ENCODE results near the gene MRPL20.
"Not testable (repeated sequence)": the region's sequence is repeated elsewhere in the genome, so short reads cannot be mapped to it uniquely, and the experiment has no call there.

MRPL20 gene

GRCh38 chr1:1425753-1426495, 18.8 kb upstream of the MRPL20 start:
- H3K36me3 Mint-ChIP-seq, result no peaks in the 10 kb centered on the region
- no peaks in the 10 kb centered on the region for H3K9me3 Mint-ChIP-seq
- CTCF ChIA-PET, result interaction anchor here (1.2 kb wide), 1 partner anchor 14 kb away, joined by 4 read pairs; no protein-coding TSS in a partner anchor
- H3K27me3 Mint-ChIP-seq, result peaks cover 82% of the 10 kb centered on the region
- H3K27ac Mint-ChIP-seq, result no peak overlapping the region
- DNase-seq, result no peak
- no peak overlapping the region for H3K4me3 Mint-ChIP-seq
- peaks cover 8% of the 10 kb centered on the region for H3K4me1 Mint-ChIP-seq

- DNase-seq, result no peak
- CTCF ChIA-PET, result interaction anchor here (1.2 kb wide), 1 partner anchor 15 kb away, joined by 4 read pairs; no protein-coding TSS in a partner anchor
- peaks cover 83% of the 10 kb centered on the region for H3K27me3 Mint-ChIP-seq
- no peak overlapping the region for H3K27ac Mint-ChIP-seq
- no peaks in the 10 kb centered on the region for H3K9me3 Mint-ChIP-seq
- H3K4me3 Mint-ChIP-seq, result no peak overlapping the region
- H3K4me1 Mint-ChIP-seq, result peaks cover 8% of the 10 kb centered on the region
- H3K36me3 Mint-ChIP-seq, result no peaks in the 10 kb centered on the region
Measured at GRCh38 chr1:1425426-1425752, 18.3 kb upstream of the MRPL20 start.

GRCh38 chr1:1424707-1425106, 17.6 kb upstream of the MRPL20 start:
- Mint-ChIP-seq H3K27ac (no peak overlapping the region), H3K27me3 (peaks cover 78% of the 10 kb centered on the region), H3K4me1 (peaks cover 8% of the 10 kb centered on the region), H3K4me3 (no peak overlapping the region), H3K9me3 (no peaks in the 10 kb centered on the region), H3K36me3 (no peaks in the 10 kb centered on the region)
- CTCF ChIA-PET, result no interaction called here
- DNase-seq, result no peak

GRCh38 chr1:1423245-1423597, 16.1 kb upstream of the MRPL20 start:
- no peak for DNase-seq
- H3K9me3 Mint-ChIP-seq, result no peaks in the 10 kb centered on the region
- H3K4me3 Mint-ChIP-seq, result no peak overlapping the region
- peaks cover 77% of the 10 kb centered on the region for H3K27me3 Mint-ChIP-seq
- CTCF ChIA-PET, result no interaction called here
- peaks cover 10% of the 10 kb centered on the region for H3K4me1 Mint-ChIP-seq
- no peaks in the 10 kb centered on the region for H3K36me3 Mint-ChIP-seq
- no peak overlapping the region for H3K27ac Mint-ChIP-seq

- Mint-ChIP-seq H3K27ac (no peak overlapping the region), H3K9me3 (no peaks in the 10 kb centered on the region), H3K4me3 (no peak overlapping the region), H3K36me3 (no peaks in the 10 kb centered on the region), H3K4me1 (peaks cover 14% of the 10 kb centered on the region), H3K27me3 (peaks cover 75% of the 10 kb centered on the region)
- CTCF ChIA-PET, result interaction anchor here (0.6 kb wide), 1 partner anchor 9 kb away, joined by 3 read pairs; no protein-coding TSS in a partner anchor
- DNase-seq, result no peak
Measured at GRCh38 chr1:1422465-1423244, 15.6 kb upstream of the MRPL20 start.

- CTCF ChIA-PET, result interaction anchor here (0.6 kb wide), 1 partner anchor 8 kb away, joined by 3 read pairs; no protein-coding TSS in a partner anchor
- Mint-ChIP-seq H3K27me3 (peaks cover 72% of the 10 kb centered on the region), H3K4me3 (no peak overlapping the region)
Measured at GRCh38 chr1:1421907-1422464, 14.9 kb upstream of the MRPL20 start.

DNA sequence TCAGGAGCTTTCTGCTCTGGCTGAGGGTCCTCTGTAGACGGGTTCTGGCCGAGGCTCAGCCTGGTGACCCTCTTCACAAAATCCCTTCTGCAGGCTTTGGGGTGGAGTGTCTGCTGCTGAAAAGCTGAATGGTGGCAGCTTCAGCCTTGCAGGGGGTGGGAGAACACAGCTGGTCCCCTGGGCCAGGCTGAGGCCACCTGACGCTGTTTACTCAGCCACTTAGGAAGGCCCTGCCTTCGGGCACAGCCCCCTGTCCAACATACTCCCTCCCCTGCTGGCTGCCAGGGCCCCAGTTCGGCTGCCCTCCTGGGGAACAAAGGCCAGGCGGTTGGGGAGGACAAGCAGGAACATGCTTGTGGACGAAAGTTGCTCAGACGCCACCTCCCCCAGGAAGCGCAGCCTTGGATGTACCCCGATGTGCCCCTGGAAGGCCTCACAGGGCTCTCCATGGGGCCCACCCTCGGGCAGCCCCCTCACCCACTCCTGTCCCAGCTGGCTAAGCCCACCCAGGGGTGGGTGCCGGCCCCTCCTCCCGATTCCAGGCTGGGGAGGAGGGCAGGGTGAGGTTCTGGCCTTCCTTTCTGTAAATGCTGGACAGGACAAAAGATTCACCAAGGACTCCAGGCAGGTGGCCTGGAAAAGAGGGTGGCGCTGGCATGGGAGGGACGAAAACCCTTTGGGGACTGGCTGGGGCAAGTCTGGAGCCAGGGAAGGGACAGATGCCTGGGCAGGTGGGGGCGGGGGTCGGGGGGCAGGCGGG, 14.2 kb upstream of the MRPL20 start, which contains the start of gene ANKRD65:
Gene ANKRD65 (minus strand): TSS at position 130 of the 760 bp plus-strand sequence. CDS start 271 bp downstream, outside the sequence.
- H3K27me3 Mint-ChIP-seq, result peaks cover 65% of the 10 kb centered on the region
- CTCF ChIA-PET, result interaction anchor here (1.1 kb wide), 1 partner anchor 21 kb away, joined by 3 read pairs; no protein-coding TSS in a partner anchor
- no peak within 1 kb of the TSS for H3K4me3 Mint-ChIP-seq
- peaks cover 15% of the 10 kb centered on the region for H3K4me1 Mint-ChIP-seq
- H3K9me3 Mint-ChIP-seq, result no peaks in the 10 kb centered on the region
- no peak for DNase-seq
- H3K36me3 Mint-ChIP-seq, result no peaks in the 10 kb centered on the region
- H3K27ac Mint-ChIP-seq, result no peak within 1 kb of the TSS

More at GRCh38 chr1:1421907-1422464, 14.9 kb upstream of the MRPL20 start:
- no peak overlapping the region for H3K27ac Mint-ChIP-seq
- DNase-seq, result no peak
- no peaks in the 10 kb centered on the region for H3K36me3 Mint-ChIP-seq
- peaks cover 15% of the 10 kb centered on the region for H3K4me1 Mint-ChIP-seq
- no peaks in the 10 kb centered on the region for H3K9me3 Mint-ChIP-seq

DNA sequence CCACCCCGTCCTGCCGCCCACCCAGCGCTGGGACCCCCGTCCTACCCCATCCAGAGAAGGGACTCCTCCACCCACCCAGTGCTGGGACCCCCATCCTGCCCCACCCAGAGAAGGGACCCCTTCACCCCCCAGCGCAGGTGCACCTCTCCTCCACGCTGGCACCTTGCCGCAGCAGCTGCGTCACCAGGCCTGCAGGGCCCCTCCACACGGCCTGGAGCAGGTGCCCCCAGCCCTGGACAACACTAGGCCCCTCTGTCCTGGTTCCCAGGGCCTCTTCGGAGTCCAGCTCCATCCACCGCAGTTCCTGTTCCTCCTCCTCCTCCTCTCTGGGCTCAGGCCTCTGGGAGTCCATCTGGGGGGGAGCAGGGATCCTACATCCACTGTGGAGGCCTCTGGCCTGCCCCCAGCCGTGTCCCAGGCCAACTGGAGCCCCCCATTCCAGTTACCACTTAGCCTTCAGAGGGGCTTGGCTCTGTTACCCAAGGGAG, 13.6 kb upstream of the MRPL20 start:
- Mint-ChIP-seq H3K4me1 (peaks cover 15% of the 10 kb centered on the region), H3K9me3 (no peaks in the 10 kb centered on the region), H3K27ac (no peak overlapping the region), H3K36me3 (no peaks in the 10 kb centered on the region), H3K27me3 (peaks cover 61% of the 10 kb centered on the region), H3K4me3 (no peak overlapping the region)
- DNase-seq, result no peak
- CTCF ChIA-PET, result interaction anchor here (1.1 kb wide), 1 partner anchor 21 kb away, joined by 3 read pairs; no protein-coding TSS in a partner anchor

DNA sequence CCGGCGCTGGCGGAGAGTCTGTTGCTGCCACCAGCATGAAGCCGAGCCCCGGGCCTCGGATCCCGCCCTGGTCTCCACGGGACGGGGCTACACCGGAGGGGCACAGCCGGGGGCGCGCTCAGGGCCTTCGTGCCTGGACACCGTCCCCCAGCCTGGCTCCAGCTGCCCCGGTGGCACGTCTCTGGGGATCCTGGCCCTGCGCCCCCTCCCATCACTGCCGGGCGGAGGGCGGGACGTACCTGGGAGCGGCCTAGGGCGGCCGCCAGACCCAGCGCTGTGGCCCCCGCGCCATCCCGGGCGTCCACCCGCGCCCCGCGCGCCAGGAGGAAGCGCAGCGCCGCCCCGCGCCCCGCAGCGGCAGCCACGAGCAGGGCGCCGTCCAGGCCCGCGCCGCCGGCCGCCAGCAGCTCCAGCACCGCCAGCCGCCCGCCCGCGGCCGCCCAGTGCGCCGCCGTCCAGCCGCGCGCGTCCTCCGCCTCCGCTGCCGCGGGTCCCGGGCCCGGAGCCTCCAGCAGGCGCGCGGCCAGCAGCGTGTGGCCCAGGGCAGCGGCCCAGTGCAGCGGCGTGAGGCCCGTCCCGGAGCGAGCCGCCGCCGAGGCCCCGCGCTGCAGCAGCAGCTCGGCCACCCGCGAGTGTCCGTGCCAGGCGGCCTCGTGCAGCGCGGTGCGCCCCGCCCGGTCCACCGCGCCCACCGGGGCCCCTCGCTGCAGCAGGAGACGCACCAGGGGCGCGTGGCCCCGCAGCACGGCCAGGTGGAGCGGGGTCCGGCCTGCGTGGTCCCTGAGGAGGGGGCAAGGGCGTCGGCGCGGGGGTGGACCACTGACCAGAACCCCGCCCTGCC, 12.9 kb upstream of the MRPL20 start:
- Mint-ChIP-seq H3K27ac (no peak overlapping the region), H3K4me1 (peaks cover 15% of the 10 kb centered on the region), H3K4me3 (no peak overlapping the region), H3K9me3 (no peaks in the 10 kb centered on the region), H3K27me3 (peaks cover 58% of the 10 kb centered on the region), H3K36me3 (no peaks in the 10 kb centered on the region)
- DNase-seq, result no peak
- CTCF ChIA-PET, result no interaction called here

DNA sequence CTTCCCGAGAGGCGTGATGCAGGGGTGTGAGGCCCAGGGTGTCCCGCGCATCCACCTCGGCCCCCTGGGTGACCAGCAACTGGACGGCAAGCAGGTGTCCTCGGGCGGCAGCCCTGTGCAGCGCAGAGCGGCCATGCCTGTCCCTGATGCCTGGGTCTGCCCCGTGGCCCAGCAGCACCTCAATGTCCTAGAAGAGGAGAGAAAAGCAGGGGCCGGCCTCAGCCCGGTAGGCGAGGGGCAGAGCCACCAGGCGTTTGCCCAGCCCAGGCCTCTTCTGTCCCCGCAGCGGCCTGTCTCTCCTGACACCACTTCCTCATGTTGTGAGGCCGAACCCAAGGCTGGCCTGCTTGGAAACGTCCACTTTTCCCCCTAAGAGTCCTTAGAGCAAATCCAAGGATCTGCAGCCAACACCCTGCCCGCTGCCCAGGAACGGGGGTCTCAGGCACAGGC, 12.3 kb upstream of the MRPL20 start:
- Mint-ChIP-seq H3K9me3 (no peaks in the 10 kb centered on the region), H3K4me3 (no peak overlapping the region)
- CTCF ChIA-PET, result interaction anchor here (1.4 kb wide), 1 partner anchor 12 kb away, joined by 3 read pairs; no protein-coding TSS in a partner anchor

GRCh38 chr1:1418464-1419362, 11.6 kb upstream of the MRPL20 start:
- H3K36me3 Mint-ChIP-seq, result no peaks in the 10 kb centered on the region
- DNase-seq, result no peak
- no peak overlapping the region for H3K27ac Mint-ChIP-seq
- H3K4me1 Mint-ChIP-seq, result peaks cover 15% of the 10 kb centered on the region
- H3K4me3 Mint-ChIP-seq, result no peak overlapping the region
- CTCF ChIA-PET, result interaction anchor here (1.4 kb wide), 1 partner anchor 12 kb away, joined by 3 read pairs; no protein-coding TSS in a partner anchor
- H3K9me3 Mint-ChIP-seq, result no peaks in the 10 kb centered on the region
- peaks cover 48% of the 10 kb centered on the region for H3K27me3 Mint-ChIP-seq

More for the DNA sequence above, 12.3 kb upstream of the MRPL20 start:
- Mint-ChIP-seq H3K27me3 (peaks cover 52% of the 10 kb centered on the region), H3K4me1 (peaks cover 15% of the 10 kb centered on the region), H3K36me3 (no peaks in the 10 kb centered on the region), H3K27ac (no peak overlapping the region)
- no peak for DNase-seq

DNA sequence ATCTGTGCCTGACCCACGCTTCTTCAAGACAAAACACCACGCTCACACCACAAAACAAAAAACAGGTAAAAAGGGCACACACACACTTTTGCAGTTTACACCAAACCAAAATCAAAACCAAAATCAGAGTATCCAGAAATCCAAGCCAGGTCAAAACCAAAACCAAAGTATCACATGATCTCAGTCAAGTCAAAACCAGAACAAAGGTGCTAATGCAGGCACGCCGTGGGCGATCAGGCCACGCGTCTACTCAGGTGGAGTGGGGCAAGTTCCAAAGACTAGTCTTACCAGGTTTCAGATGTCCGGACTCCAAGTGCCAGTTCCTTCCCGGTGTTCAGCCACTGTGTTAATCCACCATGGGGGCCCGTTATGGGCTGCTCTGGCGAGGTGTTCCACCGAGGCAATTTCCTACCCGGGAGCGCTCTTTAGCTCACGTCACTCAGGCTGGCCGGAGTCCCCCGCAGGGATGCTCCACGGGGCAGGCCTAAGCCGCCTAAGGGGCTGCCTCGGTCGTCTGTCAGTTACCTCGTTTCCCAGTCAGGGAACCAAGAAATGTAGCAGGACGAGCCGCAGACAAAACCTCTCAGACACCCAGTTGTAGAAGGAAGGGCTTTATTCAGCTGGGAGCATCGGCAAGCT, 10.9 kb upstream of the MRPL20 start:
- H3K36me3 Mint-ChIP-seq, DNase-seq, H3K4me3 Mint-ChIP-seq, H3K9me3 Mint-ChIP-seq, H3K27ac Mint-ChIP-seq: not testable (repeated sequence)
- H3K4me1 Mint-ChIP-seq, result peaks cover 14% of the 10 kb centered on the region
- peaks cover 44% of the 10 kb centered on the region for H3K27me3 Mint-ChIP-seq
- CTCF ChIA-PET, result interaction anchor here (1.4 kb wide), 1 partner anchor 13 kb away, joined by 3 read pairs; no protein-coding TSS in a partner anchor

Measured in activated naive CD4-positive, alpha-beta T cell treated with anti-CD3 and anti-CD28 coated beads, Interleukin-2, amount 10 ng/mL, durations not matched to agents 7 days and 5 days (primary cell).